LNCAP (cell line): ENCODE measurements around the gene ARID1A.

ENCODE experiments used
- CTCF ChIP-seq: fragments of 450-650 bp; IDR thresholded peaks from 2 replicates; pipeline ENCODE4 v1.5.1; 2017; ENCODE audit warnings: mild to moderate bottlenecking

The ARID1A gene

GRCh38 chr1:26690157-26690556 lies 5.7 kb upstream of the ARID1A start:
- TF ChIP-seq CTCF: no peak

- TF ChIP-seq CTCF: no peak
Measured at GRCh38 chr1:26690576-26691031, 5.2 kb upstream of the ARID1A start.

GRCh38 chr1:26692211-26692792 lies 3.5 kb upstream of the ARID1A start:
- no peak for TF ChIP-seq CTCF

GRCh38 chr1:26692793-26693490 lies 2.9 kb upstream of the ARID1A start:
- TF ChIP-seq CTCF: no peak

GRCh38 chr1:26693599-26694572 lies 1.9 kb upstream of the ARID1A start:
- no peak for TF ChIP-seq CTCF

- no peak for TF ChIP-seq CTCF
Measured at GRCh38 chr1:26694638-26695355, 1.0 kb upstream of the ARID1A start.

GRCh38 chr1:26696119-26696653 lies 371 bp downstream of the ARID1A start:
- no peak for TF ChIP-seq CTCF
